ENCODE results near the gene EPHX1.

Gene EPHX1

GRCh38 chr1:225866981-225867380 is 57.1 kb downstream of the EPHX1 start:
- Histone ChIP-seq H3K4me3 (ENCODE audit: severe bottlenecking) (no peak overlapping the region), H3K36me3 (ENCODE audit: low read depth) (0 out of 2 replicates have a peak, but pooled peaks cover 3% of the 10 kb centered on the region), H3K27ac (ENCODE audit: poor library complexity, severe bottlenecking) (no peak overlapping the region), H3K4me1 (ENCODE audit: insufficient read depth, poor library complexity, severe bottlenecking) (no peaks in the 10 kb centered on the region), H3K27me3 (ENCODE audit: insufficient read depth, poor library complexity, severe bottlenecking) (no peaks in the 10 kb centered on the region), H3K9me3 (ENCODE audit: severe bottlenecking) (no peaks in the 10 kb centered on the region)
- TF ChIP-seq CTCF (IDR thresholded peaks at IDR 0.05; ENCODE audit: poor library complexity, severe bottlenecking), result no peak
- ATAC-seq (ENCODE audit: low read depth) (no peak), DNase-seq (ENCODE audit: low spot score) (no peak)

- no peaks in the 10 kb centered on the region for H3K4me1 ChIP-seq (ENCODE audit: insufficient read depth, poor library complexity, severe bottlenecking)
- ATAC-seq (ENCODE audit: low read depth), result no peak
- no peaks in the 10 kb centered on the region for H3K9me3 ChIP-seq (ENCODE audit: severe bottlenecking)
- H3K4me3 ChIP-seq (ENCODE audit: severe bottlenecking), result no peak overlapping the region
- 0 out of 2 replicates have a peak, but pooled peaks cover 3% of the 10 kb centered on the region for H3K36me3 ChIP-seq (ENCODE audit: low read depth)
- DNase-seq (ENCODE audit: low spot score), result no peak
- H3K27ac ChIP-seq (ENCODE audit: poor library complexity, severe bottlenecking), result no peak overlapping the region
- H3K27me3 ChIP-seq (ENCODE audit: insufficient read depth, poor library complexity, severe bottlenecking), result no peaks in the 10 kb centered on the region
- no peak for TF ChIP-seq CTCF (IDR thresholded peaks at IDR 0.05; ENCODE audit: poor library complexity, severe bottlenecking)
Observed at GRCh38 chr1:225868631-225869330, 58.9 kb downstream of the EPHX1 start.

GRCh38 chr1:225870911-225871310 is 61.0 kb downstream of the EPHX1 start:
- ATAC-seq (ENCODE audit: low read depth), result no peak
- Histone ChIP-seq H3K36me3 (ENCODE audit: low read depth) (0 out of 2 replicates have a peak, but pooled peaks cover 3% of the 10 kb centered on the region), H3K9me3 (ENCODE audit: severe bottlenecking) (no peaks in the 10 kb centered on the region), H3K27me3 (ENCODE audit: insufficient read depth, poor library complexity, severe bottlenecking) (no peaks in the 10 kb centered on the region), H3K4me1 (ENCODE audit: insufficient read depth, poor library complexity, severe bottlenecking) (peaks cover 2% of the 10 kb centered on the region), H3K27ac (ENCODE audit: poor library complexity, severe bottlenecking) (no peak overlapping the region), H3K4me3 (ENCODE audit: severe bottlenecking) (no peak overlapping the region)
- no peak for TF ChIP-seq CTCF (IDR thresholded peaks at IDR 0.05; ENCODE audit: poor library complexity, severe bottlenecking)
- no peak for DNase-seq (ENCODE audit: low spot score)

GRCh38 chr1:225871359-225872074 is 61.6 kb downstream of the EPHX1 start:
- Histone ChIP-seq H3K9me3 (ENCODE audit: severe bottlenecking) (no peaks in the 10 kb centered on the region), H3K27me3 (ENCODE audit: insufficient read depth, poor library complexity, severe bottlenecking) (no peaks in the 10 kb centered on the region)

More at GRCh38 chr1:225871359-225872074, 61.6 kb downstream of the EPHX1 start:
- no peak for DNase-seq (ENCODE audit: low spot score)
- H3K4me3 ChIP-seq (ENCODE audit: severe bottlenecking), result no peak overlapping the region
- H3K4me1 ChIP-seq (ENCODE audit: insufficient read depth, poor library complexity, severe bottlenecking), result peaks cover 2% of the 10 kb centered on the region
- no peak overlapping the region for H3K27ac ChIP-seq (ENCODE audit: poor library complexity, severe bottlenecking)
- ATAC-seq (ENCODE audit: low read depth), result peak; percentile 40; the same call in 2 of the 3 replicates
- TF ChIP-seq CTCF (IDR thresholded peaks at IDR 0.05; ENCODE audit: poor library complexity, severe bottlenecking), result no peak
- H3K36me3 ChIP-seq (ENCODE audit: low read depth), result 0 out of 2 replicates have a peak, but pooled peaks cover 3% of the 10 kb centered on the region
